CD4-positive, alpha-beta T cell treated with Interleukin-17A for 4 hours (primary cell): ENCODE data around the gene VPS9D1.

ENCODE experiments used
- DNase-seq: peaks from one replicate; pipeline ENCODE4 v3.0.0-alpha.2; 2020; ENCODE audit warnings: mixed read lengths

VPS9D1 gene, protein sequence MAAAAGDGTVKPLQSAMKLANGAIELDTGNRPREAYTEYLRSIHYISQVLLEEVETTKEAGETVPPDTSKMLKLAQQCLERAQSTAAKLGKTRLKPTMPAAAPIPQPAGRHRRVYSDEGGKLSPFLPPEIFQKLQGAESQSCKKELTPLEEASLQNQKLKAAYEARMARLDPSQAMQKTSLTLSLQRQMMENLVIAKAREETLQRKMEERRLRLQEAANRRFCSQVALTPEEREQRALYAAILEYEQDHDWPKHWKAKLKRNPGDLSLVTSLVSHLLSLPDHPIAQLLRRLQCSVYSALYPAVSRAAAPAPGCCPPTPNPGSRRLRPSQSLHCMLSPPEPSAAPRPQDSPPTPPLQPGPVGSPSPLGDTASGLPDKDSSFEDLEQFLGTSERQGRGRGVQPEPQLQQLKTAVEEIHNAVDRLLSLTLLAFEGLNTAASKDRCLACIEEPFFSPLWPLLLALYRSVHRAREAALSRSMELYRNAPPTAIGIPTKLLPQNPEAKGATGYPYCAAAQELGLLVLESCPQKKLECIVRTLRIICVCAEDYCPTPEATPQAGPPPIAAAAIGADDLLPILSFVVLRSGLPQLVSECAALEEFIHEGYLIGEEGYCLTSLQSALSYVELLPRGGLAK

GRCh38 chr16:89720813-89721545 is at the start of gene VPS9D1, which contains the start of gene ZNF276:
Gene VPS9D1, minus strand, starts transcription at chr16:89720898. Its CDS starts 37 bp downstream, at chr16:89720861.
Gene ZNF276, plus strand, starts transcription at chr16:89721537. Its CDS starts 104 bp downstream, at chr16:89721641.
- peak; percentile 92 for DNase-seq

GRCh38 chr16:89770367-89770766 is 49.7 kb upstream of the VPS9D1 start:
- DNase-seq: no peak

DNA sequence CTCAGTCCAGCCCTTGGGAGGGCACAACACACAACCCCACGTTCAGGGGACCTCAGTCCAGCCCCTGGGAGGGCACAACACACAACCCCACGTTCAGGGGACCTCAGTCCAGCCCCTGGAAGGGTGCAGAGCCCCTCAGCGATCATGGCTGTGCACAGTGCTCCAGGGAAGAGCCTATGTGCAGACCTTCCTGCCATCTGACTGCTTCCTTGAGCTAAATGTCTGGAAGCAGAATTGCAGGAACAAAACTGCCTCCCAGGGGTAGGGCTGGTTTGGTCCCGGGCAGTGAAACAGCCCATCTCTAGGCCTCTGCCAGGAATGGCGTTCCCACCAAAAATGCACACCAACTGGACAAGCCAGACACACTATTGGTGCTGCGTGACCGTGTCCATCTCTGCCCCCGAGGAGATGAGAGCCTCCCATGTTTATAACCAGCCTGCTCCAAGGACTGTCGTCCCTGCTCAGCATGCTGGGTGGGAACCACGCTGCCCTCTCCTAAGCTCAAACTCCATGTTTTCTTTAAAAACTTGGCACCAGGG is 44.7 kb upstream of the VPS9D1 start:
- no peak for DNase-seq

DNA sequence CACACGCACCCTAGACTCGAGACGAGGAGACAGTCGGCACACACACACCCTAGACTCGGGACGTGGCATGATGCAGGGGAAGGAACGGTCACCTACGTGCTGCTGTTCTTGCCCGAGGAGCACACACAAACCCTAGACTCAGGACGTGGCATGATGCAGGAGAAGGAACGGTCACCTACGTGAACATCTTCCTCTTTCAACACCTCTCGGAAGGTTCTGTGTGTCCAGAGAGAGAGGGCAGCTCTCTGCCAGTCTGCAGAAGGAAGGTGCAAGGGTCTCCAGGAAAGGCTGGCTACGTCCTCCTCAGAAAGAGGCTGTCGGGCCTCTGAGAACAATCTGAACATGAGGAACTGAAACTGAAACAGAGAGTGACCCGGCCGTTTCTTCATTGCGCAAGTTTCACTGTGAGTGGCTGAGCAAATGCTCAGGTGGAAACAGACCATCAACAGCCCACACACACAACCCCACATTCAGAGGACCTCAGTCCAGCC is 44.1 kb upstream of the VPS9D1 start:
- peak; percentile 53 for DNase-seq

- DNase-seq: peak; percentile 31
Measured at GRCh38 chr16:89761304-89761922, 40.7 kb upstream of the VPS9D1 start.

DNA sequence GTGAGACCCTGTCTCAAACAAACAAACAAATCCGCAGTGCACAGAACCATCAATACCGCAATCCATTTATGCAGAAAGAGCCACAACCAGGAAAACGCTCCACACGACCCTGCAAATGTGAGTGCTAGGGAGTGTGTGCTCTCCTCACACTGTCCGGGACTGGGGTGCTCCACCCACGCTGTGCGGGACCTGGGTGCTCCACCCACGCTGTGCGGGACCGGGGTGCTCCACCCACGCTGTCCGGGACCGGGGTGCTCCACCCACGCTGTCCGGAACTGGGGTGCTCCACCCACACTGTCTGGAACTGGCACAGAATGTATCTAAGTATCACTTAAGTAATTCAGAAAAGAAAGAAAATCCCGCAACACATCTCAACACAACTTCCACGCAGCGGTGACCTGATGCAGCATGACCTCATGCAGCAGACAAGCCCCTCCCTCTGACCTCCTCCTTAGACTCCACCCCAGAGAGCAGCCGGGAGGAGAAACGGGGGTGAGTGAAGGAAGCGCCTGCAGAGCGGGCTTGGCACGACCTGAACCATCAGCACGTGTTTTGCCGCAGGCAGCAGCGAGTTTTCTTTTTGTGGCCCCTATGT is 39.1 kb upstream of the VPS9D1 start:
- peak; percentile 28 for DNase-seq

GRCh38 chr16:89749637-89750036 is 28.9 kb upstream of the VPS9D1 start:
- peak; percentile 25 for DNase-seq

DNA sequence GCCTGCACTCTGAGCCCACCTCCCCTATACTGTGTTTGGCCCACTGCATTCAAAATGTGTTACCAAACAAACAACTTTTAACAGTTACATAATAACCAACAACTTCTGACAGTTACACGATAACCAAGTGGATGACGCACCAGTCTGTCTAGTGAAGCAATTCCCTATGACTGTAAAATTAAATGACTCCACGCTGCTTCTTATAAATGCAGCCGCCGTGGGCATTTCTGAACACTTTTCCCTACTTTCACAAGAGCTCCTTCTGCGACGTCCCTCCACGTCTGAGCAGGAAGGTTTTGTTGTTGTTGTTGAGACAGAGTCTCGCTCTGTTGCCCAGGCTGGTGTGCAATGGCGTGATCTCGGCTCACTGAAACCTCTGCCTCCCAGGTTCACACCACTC is 28.2 kb upstream of the VPS9D1 start:
- DNase-seq: no peak

DNA sequence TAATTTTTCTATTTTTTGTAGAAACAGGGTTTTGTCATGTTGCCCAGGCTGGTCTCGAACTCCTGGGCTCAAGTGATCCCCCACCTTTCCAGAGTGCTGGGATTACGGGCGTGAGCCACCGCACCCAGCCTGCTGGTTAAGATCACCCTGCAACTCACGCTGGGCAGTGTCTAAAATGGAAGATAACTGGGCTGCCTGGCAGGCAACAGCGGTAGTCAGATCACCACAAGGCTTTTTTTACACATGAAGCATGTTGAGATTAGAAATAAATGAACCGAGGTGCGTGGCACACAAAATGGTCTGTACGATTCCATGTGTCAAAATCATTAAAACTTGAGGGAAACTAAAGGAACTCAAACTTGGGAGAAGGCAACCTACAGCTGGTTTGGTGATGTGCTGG is 27.4 kb upstream of the VPS9D1 start:
- no peak for DNase-seq

- DNase-seq: no peak
Measured at GRCh38 chr16:89746043-89746442, 25.3 kb upstream of the VPS9D1 start.

DNA sequence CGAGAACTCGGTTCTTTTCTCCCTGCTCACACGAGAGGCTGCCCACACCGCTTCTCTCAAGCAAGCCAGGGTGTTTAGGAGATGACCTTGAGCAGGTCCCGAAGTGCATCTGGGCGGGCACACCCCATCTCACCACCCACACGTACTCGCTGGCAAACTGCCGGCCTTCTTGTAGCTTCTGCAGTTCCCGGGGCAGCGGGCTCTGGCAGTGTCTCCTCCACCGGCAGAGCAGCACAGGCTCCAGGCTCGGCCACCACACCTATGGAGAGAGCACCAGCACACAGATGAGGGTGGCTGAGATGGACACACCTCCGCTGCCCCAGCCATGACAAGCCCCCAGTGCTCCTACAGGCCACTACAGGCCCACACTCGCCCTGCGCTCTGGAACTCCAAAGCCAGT is 24.1 kb upstream of the VPS9D1 start:
- DNase-seq: no peak

DNA sequence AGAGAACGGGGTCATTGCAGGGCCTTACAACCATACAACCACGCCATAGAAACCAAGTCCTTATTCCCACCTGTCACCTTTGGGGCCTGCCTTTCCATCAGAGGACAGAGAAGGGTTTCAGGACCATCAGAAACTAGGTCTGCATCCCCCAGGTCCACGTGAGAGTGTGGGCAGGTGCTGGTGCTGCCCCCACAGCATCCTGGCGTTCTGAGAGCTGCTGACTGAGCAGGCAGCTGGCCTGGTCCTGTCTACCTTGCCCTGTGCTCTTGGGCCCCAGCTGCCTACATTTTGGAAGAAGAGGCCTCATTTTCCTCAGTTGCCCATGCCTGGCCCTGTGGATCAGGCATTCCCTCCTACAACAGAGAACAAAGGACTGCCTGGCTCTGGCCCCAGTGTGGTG is 22.2 kb upstream of the VPS9D1 start:
- DNase-seq: no peak

DNA sequence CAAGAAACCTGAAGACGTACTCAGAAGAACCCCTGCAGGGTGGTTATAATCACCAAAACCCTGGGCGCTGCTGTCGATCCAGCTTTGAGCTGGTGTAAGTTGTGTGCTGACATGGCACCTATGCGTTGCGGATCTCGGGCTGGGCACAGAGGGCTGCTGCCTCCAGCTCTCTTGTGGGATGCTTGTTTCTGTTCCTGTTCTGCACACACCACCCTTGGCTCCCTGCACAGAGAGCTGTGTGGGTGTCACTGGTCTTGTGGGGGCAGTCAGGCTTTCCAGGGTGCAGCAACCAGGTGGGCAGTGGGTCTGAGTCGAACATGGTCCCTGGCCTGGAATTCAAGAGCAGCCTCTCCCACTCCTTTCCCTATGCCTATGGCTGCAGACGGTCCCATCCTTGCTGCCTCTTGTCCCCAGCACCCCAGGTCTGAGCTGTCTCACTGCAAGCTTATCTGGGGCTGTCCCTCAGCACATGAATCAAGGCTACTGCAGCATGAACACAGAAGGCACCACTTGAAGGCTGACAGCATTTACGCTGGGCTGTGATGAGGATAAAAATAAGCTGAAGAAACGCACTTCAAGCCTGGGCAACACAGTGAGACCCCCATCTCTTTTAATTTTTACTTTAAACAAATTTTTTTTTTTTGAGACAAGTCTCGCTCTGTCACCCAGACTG is 20.8 kb upstream of the VPS9D1 start:
- DNase-seq: no peak

- DNase-seq: no peak
Measured at GRCh38 chr16:89739383-89739782, 18.7 kb upstream of the VPS9D1 start.

- DNase-seq: no peak
Measured at GRCh38 chr16:89738538-89739317, 18.0 kb upstream of the VPS9D1 start.

GRCh38 chr16:89738072-89738377 is 17.3 kb upstream of the VPS9D1 start:
- no peak for DNase-seq

GRCh38 chr16:89737341-89738071 is 16.8 kb upstream of the VPS9D1 start:
- DNase-seq: peak; percentile 56

- no peak for DNase-seq
Measured at GRCh38 chr16:89736554-89736953, 15.9 kb upstream of the VPS9D1 start.

DNA sequence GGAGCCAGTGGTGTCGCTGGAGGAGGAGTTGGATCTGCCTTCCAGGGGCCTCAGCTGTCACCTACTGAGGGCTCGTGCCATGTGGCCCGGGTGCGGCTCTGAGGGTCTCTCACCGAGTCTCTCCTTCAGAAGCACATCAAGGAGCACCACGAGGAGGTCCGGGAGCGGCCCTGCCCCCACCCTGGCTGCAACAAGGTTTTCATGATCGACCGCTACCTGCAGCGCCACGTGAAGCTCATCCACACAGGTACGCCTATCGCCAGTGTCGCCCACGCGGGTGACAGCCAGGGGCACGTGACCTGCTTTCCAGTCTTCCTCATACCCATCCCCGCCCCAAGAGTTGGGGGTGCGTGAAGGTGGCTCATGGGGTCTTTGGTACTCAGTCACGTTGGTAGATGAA is 13.1 kb upstream of the VPS9D1 start:
- DNase-seq: no peak

GRCh38 chr16:89733322-89733721 is 12.6 kb upstream of the VPS9D1 start:
- no peak for DNase-seq

GRCh38 chr16:89732918-89733242 is 12.2 kb upstream of the VPS9D1 start:
- no peak for DNase-seq
